TTC549 (cell line): ENCODE results near the gene FBXO11.

Experiments used
- FAIRE-seq: peaks from 2 replicates; lab custom pipeline; 2012; peaks lifted over from hg19 to GRCh38; lab: Jason Lieb, UNC

Gene FBXO11

GRCh38 chr2:47849368-47849767, 56.9 kb downstream of the FBXO11 start:
- no peak for FAIRE-seq

DNA sequence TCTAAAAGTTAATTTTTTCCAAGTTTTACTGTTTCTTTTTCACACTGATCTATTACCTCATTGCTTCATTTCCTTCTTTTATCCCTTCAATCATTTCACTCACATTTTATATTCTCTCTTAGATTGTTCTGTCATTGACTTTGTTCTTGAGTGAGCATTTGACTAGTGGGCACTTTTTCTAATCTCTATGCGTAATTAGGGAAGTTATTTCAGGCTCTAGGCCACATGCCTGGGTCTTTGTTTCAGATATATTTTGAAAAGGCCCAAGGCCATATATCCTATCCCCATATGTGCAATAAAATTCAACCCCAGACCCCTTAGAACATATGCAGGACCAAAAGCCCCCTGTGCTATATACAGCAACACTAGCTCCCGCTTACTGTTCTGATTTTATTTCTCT, 62.1 kb downstream of the FBXO11 start:
- FAIRE-seq: no peak

DNA sequence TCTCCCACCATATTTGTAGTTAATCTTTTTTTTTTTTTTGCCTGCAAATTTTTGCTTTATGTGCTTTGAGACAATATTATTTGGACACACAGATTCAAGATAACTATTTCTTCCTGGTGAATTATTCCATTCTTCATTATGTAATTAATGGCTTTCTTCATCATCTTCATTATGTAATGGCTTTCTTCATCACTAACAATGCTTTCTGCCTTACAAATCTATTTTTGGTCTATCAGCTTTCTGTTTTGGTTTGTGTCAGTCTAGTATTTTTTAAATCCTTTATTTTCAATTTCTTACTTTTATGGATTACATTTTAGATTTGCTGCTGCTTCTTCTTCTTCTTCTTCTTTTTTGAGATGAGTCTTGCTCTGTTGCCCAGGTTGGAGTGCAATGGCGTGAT, 62.9 kb downstream of the FBXO11 start:
- FAIRE-seq: no peak

DNA sequence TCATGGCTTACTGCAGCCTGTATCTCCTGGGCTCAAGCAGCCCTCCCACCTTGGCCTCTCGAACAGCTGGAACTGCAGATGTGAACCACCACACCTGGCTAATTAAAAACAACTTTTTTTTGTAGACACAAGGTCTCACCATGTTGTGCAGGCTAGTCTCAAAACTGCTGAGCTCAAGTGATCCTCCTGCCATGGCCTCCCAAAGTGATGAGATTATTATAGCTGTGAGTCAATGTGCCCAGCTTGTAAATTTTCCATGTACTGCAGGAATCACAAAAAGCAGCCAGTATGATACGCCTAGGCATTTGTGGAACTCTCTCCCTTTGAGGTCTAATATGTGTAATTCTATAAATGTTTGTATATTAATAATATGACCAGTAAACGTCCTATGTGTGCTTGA, 63.5 kb downstream of the FBXO11 start:
- FAIRE-seq: no peak

GRCh38 chr2:47838686-47839085, 67.6 kb downstream of the FBXO11 start:
- FAIRE-seq: no peak

- no peak for FAIRE-seq
These were observed 68.0 kb downstream of the FBXO11 start for GRCh38 chr2:47838249-47838648.

GRCh38 chr2:47833516-47833968, 72.8 kb downstream of the FBXO11 start:
- FAIRE-seq: no peak

DNA sequence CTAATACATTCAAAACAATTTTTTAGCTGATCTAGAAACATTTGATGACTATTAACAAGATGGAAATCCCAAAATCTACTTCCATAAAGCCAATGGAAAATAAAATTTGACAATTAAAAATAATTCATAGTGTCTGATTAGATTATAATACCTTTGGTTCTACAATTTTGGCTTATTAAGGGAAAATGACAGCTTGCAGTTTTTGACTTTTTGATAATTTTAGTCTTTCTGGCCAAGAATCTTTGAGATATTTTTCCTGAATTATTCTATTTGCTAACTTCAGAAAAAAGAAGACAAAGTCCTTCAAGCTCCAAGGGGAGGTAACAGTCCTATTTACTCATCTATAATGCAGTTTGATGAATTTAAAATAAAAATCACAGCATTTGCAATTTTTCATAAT, 83.8 kb downstream of the FBXO11 start:
- FAIRE-seq: no peak

GRCh38 chr2:47819834-47820233, 86.5 kb downstream of the FBXO11 start:
- no peak for FAIRE-seq

DNA sequence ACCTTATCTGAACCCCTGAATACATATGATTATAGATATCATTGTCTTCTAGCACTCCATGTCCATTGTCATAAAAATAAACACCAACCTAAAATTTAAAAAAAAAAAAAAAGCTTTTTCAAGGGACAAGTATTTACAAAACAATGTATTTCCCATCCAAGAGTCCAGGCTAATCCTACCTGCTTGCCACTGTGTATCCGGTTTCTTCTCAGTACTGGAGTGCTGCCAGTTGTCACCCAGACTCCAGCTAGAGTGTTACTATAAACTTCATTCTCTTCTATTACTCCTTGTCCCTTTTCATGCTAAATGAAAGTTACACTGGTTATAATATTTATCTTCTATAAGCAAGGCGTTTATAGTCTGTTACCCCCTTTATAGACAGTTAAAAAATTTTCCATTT, 87.5 kb downstream of the FBXO11 start:
- FAIRE-seq: no peak

DNA sequence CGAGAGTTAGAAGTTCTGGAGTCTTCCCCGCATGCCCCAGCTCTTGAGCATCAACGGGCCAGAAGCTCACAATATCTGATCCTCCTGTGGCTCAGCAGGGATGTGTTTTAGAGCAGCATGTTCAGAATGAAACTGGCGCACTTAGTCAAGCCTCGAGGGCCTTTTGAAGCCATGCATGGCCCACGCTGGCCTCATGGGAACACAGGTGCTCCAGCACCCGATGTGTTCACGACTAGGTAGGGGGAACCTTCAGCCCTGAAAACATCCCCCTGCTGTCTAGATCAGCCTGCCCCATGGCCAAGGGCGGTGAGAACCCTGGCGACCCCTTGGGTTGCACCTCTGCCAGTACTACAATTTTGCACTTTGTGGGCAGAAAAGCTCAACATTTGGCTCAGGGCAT, 90.5 kb downstream of the FBXO11 start:
- no peak for FAIRE-seq

DNA sequence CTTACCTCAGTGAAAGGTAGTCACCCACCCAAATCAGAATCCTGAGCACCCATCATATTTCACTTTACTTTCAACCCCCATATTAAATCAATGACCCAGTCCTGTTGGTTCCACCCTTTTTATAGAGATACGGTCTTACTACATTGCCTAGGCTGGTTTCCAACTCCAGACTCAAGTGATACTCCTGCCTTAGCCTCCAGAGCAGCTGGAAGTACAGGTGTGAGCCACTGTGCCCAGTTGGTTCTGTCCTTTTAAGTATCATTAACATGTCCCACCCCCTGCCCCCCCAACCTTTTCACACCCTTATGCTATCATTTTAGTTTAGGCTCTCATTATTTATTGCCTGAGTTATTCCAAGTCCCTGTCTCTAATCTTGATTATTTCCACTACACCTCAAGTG, 94.6 kb downstream of the FBXO11 start:
- no peak for FAIRE-seq

DNA sequence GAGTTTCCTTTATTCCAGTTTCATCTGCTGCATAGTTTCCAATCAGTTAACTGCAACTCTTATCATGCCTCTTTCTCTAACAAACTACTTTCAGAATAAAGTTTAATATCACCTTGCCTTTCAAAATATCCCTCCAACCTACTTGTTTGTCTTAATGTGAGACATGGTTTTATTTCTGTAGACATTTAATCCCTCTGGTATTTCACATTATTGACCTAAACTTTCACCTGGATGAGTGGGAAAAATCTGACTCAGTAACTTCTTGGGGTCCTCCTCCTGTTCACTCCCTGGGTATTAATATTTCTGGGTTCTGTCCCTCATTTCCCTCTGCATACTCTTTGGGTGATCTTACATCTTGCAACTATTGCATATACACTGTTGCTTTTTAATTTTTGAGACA, 95.4 kb downstream of the FBXO11 start:
- FAIRE-seq: no peak

DNA sequence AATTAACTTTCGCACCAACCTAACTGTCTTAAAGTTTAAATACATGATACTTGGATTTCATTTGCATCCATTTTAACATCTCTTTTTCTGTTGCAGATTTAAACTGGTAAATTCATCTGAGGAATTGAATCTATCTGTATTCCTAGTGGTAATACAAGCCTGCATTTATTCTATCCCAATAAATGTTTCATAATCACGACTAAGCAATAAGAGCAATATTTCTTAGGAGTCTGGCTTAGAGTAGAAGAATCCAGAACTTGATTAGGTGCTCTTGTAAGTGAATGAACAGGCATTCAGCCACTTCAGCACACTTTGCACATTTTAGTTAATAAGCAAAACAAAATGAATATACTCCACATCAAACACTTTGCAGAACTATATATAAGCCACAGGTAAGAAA, 96.4 kb downstream of the FBXO11 start:
- no peak for FAIRE-seq

DNA sequence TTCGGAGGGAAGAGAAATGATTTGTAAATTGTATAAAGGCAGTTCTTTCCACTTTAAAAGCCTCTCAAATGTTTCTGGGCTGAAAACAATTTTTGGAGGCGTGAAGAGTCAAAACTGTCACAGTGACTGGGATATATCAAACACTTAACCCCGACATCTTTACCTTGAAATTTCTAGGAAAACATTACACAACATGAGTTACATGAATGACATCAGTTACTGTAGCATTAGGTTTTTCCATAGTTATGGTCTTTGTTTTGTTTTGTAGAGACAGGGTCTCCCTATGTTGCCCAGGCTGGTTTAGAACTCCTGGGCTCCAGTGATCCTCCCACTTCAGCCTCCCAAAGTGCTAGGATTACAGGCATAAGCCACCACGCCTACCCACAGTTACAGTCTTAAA, 97.7 kb downstream of the FBXO11 start:
- no peak for FAIRE-seq

DNA sequence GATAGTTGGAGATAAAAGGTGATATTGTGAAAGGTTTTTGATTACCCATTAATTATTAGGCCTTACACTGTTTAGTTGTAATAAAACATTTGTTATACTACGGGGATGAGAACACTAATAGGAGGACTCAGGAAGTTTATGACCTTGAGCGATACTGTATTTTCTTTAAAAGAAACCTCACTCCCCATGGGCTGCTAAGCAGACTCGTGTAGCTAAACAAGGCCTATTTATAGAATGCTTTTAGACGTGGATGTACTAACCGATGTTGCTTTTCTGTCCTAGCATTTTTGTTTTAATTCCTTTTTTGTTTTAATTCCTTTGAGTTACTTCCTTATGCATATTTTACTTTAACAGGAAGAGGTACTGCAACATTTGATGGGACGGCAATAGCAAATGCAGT, 100.4 kb downstream of the FBXO11 start:
- no peak for FAIRE-seq

- no peak for FAIRE-seq
These were observed 102.5 kb downstream of the FBXO11 start for GRCh38 chr2:47803770-47804169.

DNA sequence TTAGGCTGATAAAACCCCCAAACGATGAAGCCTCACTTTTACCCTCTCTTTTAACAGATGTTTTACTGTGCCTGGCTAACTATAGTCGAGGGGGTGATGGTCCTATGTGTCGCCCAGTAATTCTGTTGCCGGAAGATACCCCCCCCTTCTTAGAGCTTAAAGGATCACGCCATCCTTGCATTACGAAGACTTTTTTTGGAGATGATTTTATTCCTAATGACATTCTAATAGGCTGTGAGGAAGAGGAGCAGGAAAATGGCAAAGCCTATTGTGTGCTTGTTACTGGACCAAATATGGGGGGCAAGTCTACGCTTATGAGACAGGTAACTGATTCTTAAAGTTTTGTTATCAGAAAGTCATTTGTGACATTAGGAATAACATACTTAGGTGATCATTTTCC, 102.9 kb downstream of the FBXO11 start:
- no peak for FAIRE-seq

- FAIRE-seq: no peak
These were observed 105.2 kb downstream of the FBXO11 start for GRCh38 chr2:47801118-47801517.

- no peak for FAIRE-seq
These were observed 107.2 kb downstream of the FBXO11 start for GRCh38 chr2:47799031-47799609.

DNA sequence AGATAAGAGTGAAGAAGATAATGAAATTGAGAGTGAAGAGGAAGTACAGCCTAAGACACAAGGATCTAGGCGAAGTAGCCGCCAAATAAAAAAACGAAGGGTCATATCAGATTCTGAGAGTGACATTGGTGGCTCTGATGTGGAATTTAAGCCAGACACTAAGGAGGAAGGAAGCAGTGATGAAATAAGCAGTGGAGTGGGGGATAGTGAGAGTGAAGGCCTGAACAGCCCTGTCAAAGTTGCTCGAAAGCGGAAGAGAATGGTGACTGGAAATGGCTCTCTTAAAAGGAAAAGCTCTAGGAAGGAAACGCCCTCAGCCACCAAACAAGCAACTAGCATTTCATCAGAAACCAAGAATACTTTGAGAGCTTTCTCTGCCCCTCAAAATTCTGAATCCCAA, 107.7 kb downstream of the FBXO11 start:
- no peak for FAIRE-seq

DNA sequence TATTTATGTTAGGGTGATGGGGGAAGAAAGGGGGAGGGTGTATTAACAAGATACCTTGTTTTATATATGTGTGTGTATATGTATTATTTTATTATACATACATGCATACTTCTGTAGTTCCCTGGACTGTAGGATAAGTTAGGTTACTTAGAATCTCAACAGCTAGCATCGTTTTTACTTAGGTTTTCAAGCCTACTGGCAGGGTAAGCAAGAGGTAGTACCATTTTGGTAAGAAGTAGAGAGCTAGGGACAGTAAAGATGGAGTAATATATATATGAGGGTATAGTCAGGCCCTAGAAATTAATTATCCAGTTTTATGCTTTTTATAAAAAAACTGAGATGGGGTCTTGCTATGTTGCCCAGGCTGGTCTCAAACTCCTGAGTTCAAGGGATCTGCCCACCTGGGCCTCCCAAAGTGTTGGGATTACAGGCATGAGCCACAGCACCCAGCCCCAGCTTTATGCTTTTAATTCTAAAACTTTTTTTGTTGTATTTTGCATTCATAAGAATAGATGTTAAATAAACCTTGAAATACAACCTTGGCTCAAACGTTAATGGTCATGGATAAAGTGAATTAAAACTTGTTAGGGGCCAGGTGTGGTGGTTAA, 110.1 kb downstream of the FBXO11 start:
- FAIRE-seq: no peak

DNA sequence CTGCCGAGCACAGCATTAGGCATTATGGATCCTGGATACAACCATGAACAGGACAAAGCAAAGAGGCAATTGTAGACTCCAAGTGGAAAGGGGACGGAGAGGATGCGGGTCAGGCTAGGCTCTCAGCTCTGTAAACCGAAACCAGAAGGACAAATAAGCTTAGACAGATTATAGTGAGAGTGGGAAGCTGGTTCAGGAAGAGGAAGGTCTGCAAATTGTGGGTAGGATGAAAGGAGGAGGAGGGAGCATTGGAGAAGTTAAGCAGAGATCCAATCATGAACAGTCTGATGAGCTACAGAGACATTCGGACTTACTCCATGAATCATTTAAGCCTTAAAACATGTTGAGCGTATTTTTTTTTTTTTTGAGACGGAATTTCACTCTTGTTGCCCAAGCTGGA, 120.3 kb downstream of the FBXO11 start:
- FAIRE-seq: no peak

DNA sequence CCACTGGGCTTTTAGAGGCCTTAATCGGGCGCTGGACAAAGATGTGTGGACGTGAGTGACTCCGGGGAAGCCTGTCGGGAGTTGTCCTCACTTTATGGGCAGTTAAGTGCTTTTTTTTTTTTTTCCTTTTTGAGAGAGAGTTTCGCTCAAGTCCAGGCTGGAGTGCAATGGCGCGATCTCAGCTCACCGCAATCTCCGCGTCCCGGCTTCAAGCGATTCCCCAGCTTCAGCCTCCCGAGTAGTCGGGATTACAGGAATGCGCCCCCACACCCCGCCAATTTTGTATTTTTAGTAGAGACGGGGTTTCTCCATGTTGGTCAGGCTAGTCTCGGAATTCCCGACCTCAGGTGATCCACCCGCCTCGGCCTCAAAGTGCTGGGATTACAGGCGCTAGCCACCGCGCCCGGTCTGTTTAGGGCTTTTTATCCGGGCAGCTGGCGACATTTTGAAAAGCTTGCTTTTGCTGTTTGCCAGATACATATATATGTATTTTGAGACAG, 121.9 kb downstream of the FBXO11 start:
- no peak for FAIRE-seq
